ENCODE data around the gene SPAG16. TPM values are rescaled to one million over a fixed set of nuclear protein-coding genes. Genes with fewer than 3 reads are reported as not detected.

The SPAG16 gene
- total RNA-seq, 4 donors from 2014 or later, result 14.1 to 43.1 (median 30.2) TPM

- Histone ChIP-seq H3K9me3 (no peaks in the 10 kb centered on the region), H3K27ac (no peak overlapping the region), H3K27me3 (no peaks in the 10 kb centered on the region), H3K4me3 (no peak overlapping the region), H3K36me3 (no peaks in the 10 kb centered on the region), H3K4me1 (no peaks in the 10 kb centered on the region)
- intact Hi-C loops (cut with DNase I), result no loop called here
- WGBS, 2 donors, result 78 to 82% methylated on average over 4 of the region's 4 CpGs
- no peak for TF ChIP-seq CTCF (IDR thresholded peaks at IDR 0.05)
- no peak for TF ChIP-seq POLR2A (IDR thresholded peaks at IDR 0.05)
- DNase-seq, result no peak
These were observed 812.0 kb downstream of the SPAG16 start for GRCh38 chr2:214096208-214096715.

GRCh38 chr2:214098811-214099210 lies 814.5 kb downstream of the SPAG16 start:
- H3K27me3 ChIP-seq, result no peaks in the 10 kb centered on the region
- WGBS, 2 donors, result 10 to 17% methylated on average over 1 of the region's 1 CpG
- H3K27ac ChIP-seq, result no peak overlapping the region
- no peaks in the 10 kb centered on the region for H3K9me3 ChIP-seq
- intact Hi-C loops (cut with DNase I), result no loop called here
- no peak for DNase-seq
- no peak for TF ChIP-seq CTCF (IDR thresholded peaks at IDR 0.05)
- no peak for TF ChIP-seq POLR2A (IDR thresholded peaks at IDR 0.05)
- H3K4me3 ChIP-seq, result no peak overlapping the region
- H3K36me3 ChIP-seq, result no peaks in the 10 kb centered on the region
- H3K4me1 ChIP-seq, result no peaks in the 10 kb centered on the region

- DNase-seq, result no peak
- 73 to 74% methylated on average over 4 of the region's 4 CpGs for WGBS, 2 donors
- H3K4me1 ChIP-seq, result no peaks in the 10 kb centered on the region
- H3K4me3 ChIP-seq, result no peak overlapping the region
- H3K27me3 ChIP-seq, result no peaks in the 10 kb centered on the region
- no peaks in the 10 kb centered on the region for H3K9me3 ChIP-seq
- TF ChIP-seq POLR2A (IDR thresholded peaks at IDR 0.05), result no peak
- no peak for TF ChIP-seq CTCF (IDR thresholded peaks at IDR 0.05)
- intact Hi-C loops (cut with DNase I), result no loop called here
- no peak overlapping the region for H3K27ac ChIP-seq
- no peaks in the 10 kb centered on the region for H3K36me3 ChIP-seq
These were observed 816.2 kb downstream of the SPAG16 start for GRCh38 chr2:214100488-214100887.

- no peak overlapping the region for H3K4me3 ChIP-seq
- no peaks in the 10 kb centered on the region for H3K27me3 ChIP-seq
- no peaks in the 10 kb centered on the region for H3K4me1 ChIP-seq
- H3K9me3 ChIP-seq, result no peaks in the 10 kb centered on the region
- intact Hi-C loops (cut with DNase I), result no loop called here
- no peaks in the 10 kb centered on the region for H3K36me3 ChIP-seq
- WGBS, 2 donors, result 10 to 18% methylated on average over 4 to 5 of the region's 5 CpGs
- H3K27ac ChIP-seq, result no peak overlapping the region
- no peak for DNase-seq
- no peak for TF ChIP-seq CTCF (IDR thresholded peaks at IDR 0.05)
- TF ChIP-seq POLR2A (IDR thresholded peaks at IDR 0.05), result no peak
These were observed 819.2 kb downstream of the SPAG16 start for GRCh38 chr2:214103276-214104001.

- no peak overlapping the region for H3K27ac ChIP-seq
- no peak for TF ChIP-seq CTCF (IDR thresholded peaks at IDR 0.05)
- H3K36me3 ChIP-seq, result no peaks in the 10 kb centered on the region
- H3K4me3 ChIP-seq, result no peak overlapping the region
- no peaks in the 10 kb centered on the region for H3K9me3 ChIP-seq
- intact Hi-C loops (cut with DNase I), result no loop called here
- no peaks in the 10 kb centered on the region for H3K4me1 ChIP-seq
- no peaks in the 10 kb centered on the region for H3K27me3 ChIP-seq
- no peak for DNase-seq
- WGBS, 2 donors, result 77 to 83% methylated on average over 3 of the region's 3 CpGs
These were observed 820.0 kb downstream of the SPAG16 start for GRCh38 chr2:214104219-214104618.
